T47D (cell line): Measurements from ENCODE around the gene RNF208.

Source experiments
- DNase-seq, 2 experiments: peaks; one replicate each; pipeline versions ENCODE4 v3.0.0 to v3.0.0-alpha.2; 2011 to 2012; ENCODE audit warnings: low read depth in 1 of 2, low spot score in 1 of 2
- JUND ChIP-seq: IDR thresholded peaks from 2 replicates; pipeline ENCODE4 v1.6.1; 2012; ENCODE audit warnings: low read depth
- in situ Hi-C: cut with HindIII; loops from 2 replicates; pipeline ENCODE4 v1.10.0; 2016; ENCODE audit warnings: low sequenced_read_pairs, low pct_unique_long_range_greater_than_20kb

RNF208 gene

GRCh38 chr9:137172901-137173795 is 48.9 kb downstream of the RNF208 start:
- TF ChIP-seq JUND = no peak
- peak; percentile 96 to 99 for DNase-seq
- in situ Hi-C loops = no loop called here

DNA sequence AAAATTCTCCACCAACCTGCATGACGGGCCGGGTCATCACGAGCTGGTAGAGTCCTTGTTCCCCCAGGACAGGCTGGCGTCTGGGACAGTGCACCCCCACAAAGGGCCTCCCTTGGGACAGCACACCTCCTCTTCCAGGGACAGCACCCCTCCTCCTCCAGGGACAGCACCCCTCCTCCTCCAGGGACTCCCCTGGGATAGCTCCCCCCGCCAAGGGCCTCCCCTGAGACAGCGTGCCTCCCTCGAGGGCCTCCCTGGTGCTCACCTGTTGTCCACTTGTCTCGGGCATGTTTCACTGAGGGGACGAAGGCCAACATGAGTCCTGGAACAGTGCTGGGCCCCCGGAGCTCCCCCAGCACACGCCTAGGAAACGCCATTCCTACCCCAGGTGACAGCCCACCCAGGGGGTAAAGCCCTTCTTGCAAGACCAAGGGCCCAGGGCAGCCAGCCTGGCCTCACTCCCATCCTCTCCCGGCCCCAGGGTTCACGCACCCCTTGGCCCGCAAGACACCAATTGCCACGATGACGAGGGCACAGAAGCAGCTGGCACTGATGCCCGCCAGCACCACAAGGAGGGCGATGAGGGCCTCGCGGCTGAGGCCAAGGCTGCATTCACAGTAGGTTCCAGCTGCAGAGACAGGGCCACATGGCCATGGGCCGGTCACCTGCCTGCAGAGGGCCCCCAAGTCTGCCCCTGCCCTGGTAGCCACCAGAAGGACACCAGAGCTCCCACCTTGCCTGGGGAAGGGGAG is 50.7 kb downstream of the RNF208 start:
- DNase-seq = no peak
- in situ Hi-C loops = no loop called here
- TF ChIP-seq JUND = no peak

DNA sequence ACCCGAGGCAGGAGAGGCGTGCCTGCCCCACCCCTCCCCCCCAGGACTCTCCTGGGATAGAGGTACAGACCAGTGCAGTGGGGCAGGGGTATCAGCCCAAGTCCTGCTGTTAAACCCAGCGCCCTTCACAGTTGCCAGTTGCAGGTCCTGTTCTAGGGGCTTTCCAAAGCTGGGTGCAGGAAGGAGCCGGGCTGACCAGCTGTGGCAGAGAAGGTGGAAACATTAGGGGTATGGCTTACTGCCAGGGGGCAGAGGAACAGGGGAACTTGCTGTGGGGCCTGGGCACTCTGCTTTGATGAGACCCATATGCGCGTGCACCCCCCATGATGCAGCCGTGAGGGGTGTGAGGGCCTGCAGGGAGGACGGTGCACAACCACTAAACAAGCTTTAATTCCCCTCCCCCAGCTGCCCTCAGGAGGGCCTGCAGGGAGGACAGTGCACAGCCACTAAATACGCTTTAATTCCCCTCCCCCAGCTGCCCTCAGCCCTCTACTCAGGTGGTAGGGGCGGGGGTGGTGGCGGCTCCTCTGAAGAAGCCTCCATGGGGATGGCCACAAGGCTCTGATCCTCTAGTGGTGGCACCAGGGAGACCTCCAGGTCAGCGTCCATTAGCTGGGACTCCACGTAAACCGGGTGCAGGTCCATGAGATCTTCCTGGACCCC is 51.4 kb downstream of the RNF208 start:
- in situ Hi-C loops = no loop called here
- no peak for TF ChIP-seq JUND
- DNase-seq = no peak
